ENCODE data around the gene INTS3.
"Not testable (repeated sequence)": the region's sequence is repeated elsewhere in the genome, so short reads cannot be mapped to it uniquely, and the experiment has no call there.

INTS3 gene

GRCh38 chr1:153760440-153760839, 32.6 kb downstream of the INTS3 start:
- no peak for DNase-seq
- TF ChIP-seq GATA1 (IDR thresholded peaks at IDR 0.05; ENCODE audit: low read depth, low read length), result no peak

- TF ChIP-seq POLR2A (IDR thresholded peaks at IDR 0.05; ENCODE audit: low read length) (no peak), GATA1 (IDR thresholded peaks at IDR 0.05; ENCODE audit: low read depth, low read length) (no peak)
- DNase-seq, result no peak
These were observed 35.7 kb downstream of the INTS3 start for GRCh38 chr1:153763365-153764225.

- TF ChIP-seq POLR2A (IDR thresholded peaks at IDR 0.05; ENCODE audit: low read length), result no peak
- no peak for TF ChIP-seq GATA1 (IDR thresholded peaks at IDR 0.05; ENCODE audit: low read depth, low read length)
- no peak for DNase-seq
These were observed 36.5 kb downstream of the INTS3 start for GRCh38 chr1:153764310-153764709.

- not testable (repeated sequence) for DNase-seq
These were observed 38.8 kb downstream of the INTS3 start for GRCh38 chr1:153766663-153767062.

GRCh38 chr1:153767519-153767918, 39.7 kb downstream of the INTS3 start:
- TF ChIP-seq POLR2A (IDR thresholded peaks at IDR 0.05; ENCODE audit: low read length), result no peak
- no peak for TF ChIP-seq GATA1 (IDR thresholded peaks at IDR 0.05; ENCODE audit: low read depth, low read length)
- no peak for DNase-seq

- DNase-seq, result no peak
- TF ChIP-seq POLR2A (IDR thresholded peaks at IDR 0.05; ENCODE audit: low read length) (no peak), GATA1 (IDR thresholded peaks at IDR 0.05; ENCODE audit: low read depth, low read length) (no peak)
These were observed 40.7 kb downstream of the INTS3 start for GRCh38 chr1:153768316-153769181.

GRCh38 chr1:153769221-153769620, 41.4 kb downstream of the INTS3 start:
- DNase-seq, result no peak
- TF ChIP-seq GATA1 (IDR thresholded peaks at IDR 0.05; ENCODE audit: low read depth, low read length), result no peak
- no peak for TF ChIP-seq POLR2A (IDR thresholded peaks at IDR 0.05; ENCODE audit: low read length)

- no peak for DNase-seq
- TF ChIP-seq POLR2A (IDR thresholded peaks at IDR 0.05; ENCODE audit: low read length), result no peak
- no peak for TF ChIP-seq GATA1 (IDR thresholded peaks at IDR 0.05; ENCODE audit: low read depth, low read length)
These were observed 42.9 kb downstream of the INTS3 start for GRCh38 chr1:153770797-153771196.

- DNase-seq, result no peak
- TF ChIP-seq POLR2A (IDR thresholded peaks at IDR 0.05; ENCODE audit: low read length), result no peak
- TF ChIP-seq GATA1 (IDR thresholded peaks at IDR 0.05; ENCODE audit: low read depth, low read length), result no peak
These were observed 43.4 kb downstream of the INTS3 start for GRCh38 chr1:153771261-153771660.

- DNase-seq, result peak; percentile 12 to 20
These were observed 44.2 kb downstream of the INTS3 start for GRCh38 chr1:153771841-153772593.

GRCh38 chr1:153773096-153773921, 45.5 kb downstream of the INTS3 start:
- TF ChIP-seq GATA1 (IDR thresholded peaks at IDR 0.05; ENCODE audit: low read depth, low read length), result no peak
- TF ChIP-seq POLR2A (IDR thresholded peaks at IDR 0.05; ENCODE audit: low read length), result no peak
- no peak for DNase-seq

More at GRCh38 chr1:153771841-153772593, 44.2 kb downstream of the INTS3 start:
- TF ChIP-seq GATA1 (IDR thresholded peaks at IDR 0.05; ENCODE audit: low read depth, low read length) (no peak), POLR2A (IDR thresholded peaks at IDR 0.05; ENCODE audit: low read length) (no peak)

GRCh38 chr1:153774026-153774595, 46.3 kb downstream of the INTS3 start:
- no peak for TF ChIP-seq GATA1 (IDR thresholded peaks at IDR 0.05; ENCODE audit: low read depth, low read length)
- no peak for TF ChIP-seq POLR2A (IDR thresholded peaks at IDR 0.05; ENCODE audit: low read length)
- DNase-seq, result no peak
